ENCODE data around the gene GAL3ST2.
"Not testable (repeated sequence)": the region's sequence is repeated elsewhere in the genome, so short reads cannot be mapped to it uniquely, and the experiment has no call there.

GAL3ST2 gene

DNA sequence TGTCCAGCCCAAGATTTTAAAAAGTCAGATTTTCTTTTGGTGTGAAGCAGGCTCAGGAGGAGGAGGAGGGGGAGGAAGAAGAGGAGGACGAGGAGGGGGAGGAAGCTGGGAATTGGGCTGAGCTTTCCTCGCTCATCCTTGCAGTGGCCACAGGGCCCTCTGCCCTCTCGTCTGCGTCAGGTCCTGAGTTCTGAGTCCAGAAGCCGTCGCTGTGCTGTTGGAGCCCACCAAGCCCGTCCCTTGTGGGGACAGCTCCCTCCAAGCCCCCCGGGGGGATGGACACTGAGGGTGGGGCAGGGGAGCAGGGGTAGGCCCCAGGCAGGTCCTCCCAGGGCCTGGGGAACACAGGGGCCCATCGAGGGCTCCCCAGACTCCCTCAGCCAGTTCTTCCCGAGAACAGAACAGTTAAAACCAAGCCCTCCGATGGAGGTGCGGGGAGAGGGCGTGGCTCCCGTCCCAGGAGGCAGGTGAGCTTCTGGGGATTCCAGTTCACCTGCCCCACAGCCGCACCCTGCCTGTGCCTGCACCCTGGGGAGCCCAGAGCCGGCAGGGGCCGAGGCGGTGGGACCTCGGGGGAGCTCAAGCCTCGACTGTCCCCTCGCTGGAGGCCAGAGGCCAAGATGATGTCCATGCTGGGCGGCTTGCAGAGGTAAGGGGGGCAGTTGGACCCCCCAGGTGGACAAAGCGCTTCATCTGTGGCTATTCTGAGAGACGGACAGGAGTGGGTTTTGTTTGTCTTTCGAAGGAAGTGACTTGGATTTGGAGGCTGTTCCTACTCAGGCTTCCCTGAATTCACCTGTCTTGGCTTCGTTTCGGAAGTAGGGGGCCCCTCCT, at the start of gene GAL3ST2:
Gene GAL3ST2 (plus strand): TSS at position 487 of the 834 bp plus-strand sequence. CDS start 134 bp downstream, at position 621.
- DNase-seq: no peak

DNA sequence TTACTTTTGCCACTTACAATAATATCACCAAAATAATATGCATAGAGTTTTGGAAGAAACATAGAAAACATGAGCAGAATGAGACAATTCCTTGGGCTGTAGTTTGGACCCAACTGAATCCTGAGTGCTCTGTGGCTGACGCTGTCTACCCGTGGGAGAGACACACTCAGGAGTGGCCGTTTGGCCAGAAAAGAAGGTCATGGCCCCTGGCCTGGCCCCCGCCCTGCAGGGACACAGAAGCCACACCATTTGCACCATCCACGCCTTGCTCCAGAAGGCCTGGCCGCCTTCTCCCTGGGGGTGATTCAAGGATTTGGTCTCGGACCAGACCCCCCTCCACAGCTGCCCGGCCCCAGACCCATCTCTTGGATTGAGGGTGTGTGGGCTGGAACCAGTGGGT, 48.6 kb upstream of the GAL3ST2 start:
- DNase-seq: no peak

DNA sequence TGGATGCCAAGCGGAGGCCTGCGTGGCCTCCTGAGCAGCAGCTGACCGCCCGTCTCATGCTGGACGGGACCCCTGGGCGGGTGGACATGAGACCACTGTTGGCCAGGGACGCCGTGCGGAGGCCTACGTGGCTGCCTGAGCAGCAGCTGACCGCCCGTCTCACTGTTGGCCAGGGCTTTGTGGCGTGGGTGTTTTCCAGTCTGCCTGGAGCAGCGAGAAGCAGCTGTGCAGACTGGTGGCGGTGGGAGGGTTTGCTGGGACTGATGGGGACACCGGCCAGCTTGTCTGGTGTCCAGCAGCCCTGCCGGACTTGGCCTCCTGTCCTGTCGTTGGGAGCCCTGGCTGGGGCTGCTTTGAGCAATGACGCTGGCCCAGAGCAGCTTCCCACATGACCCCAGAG, 48.0 kb upstream of the GAL3ST2 start:
- DNase-seq: no peak

DNA sequence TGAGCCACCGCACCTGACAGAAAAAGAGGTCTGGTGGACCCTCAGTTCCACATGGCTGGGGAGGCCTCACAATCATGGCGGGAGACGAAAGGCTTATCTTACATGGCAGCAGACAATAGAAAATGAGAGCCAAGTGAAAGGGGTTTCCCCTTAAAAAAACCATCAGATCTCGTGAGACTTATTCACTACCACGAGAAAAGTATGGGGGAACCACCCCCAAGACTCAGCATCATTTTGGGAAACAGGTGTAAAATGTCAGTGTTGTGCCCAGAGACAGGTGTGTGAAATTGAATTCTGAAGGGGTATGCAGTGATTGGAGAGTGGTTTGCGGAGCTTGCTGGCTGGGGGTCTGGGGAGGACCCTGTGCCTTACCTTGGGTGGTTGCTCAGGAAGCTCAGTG, 46.8 kb upstream of the GAL3ST2 start:
- no peak for DNase-seq

DNA sequence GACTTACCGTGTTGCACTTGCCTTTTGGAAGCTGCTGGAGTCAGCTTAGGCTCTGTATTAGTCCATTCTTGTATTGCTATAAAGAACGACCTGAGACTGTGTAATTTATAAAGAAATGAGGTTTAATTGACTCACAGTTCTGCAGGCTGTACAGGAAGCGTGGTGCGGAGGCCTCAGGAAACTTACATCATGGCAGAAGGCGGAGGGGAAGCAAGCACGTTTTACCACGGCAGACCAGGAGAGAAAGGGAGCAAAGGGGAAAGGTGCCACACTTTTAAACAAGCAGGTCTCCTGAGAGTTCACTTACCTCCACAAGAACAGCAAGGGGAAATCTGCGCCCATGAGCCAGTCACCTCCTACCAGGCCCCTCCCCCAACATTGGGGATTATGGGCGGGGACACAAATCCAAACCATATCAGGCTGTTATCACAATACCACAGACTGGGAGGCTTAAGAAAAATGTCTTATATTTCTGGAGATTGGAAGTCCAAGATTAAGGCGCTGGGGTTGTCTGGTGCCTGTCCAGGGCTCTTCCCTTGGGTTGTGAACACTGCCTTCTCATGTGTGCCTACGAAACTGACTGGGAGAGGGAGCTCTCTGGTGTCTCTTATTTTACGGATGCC, 45.8 kb upstream of the GAL3ST2 start:
- no peak for DNase-seq

DNA sequence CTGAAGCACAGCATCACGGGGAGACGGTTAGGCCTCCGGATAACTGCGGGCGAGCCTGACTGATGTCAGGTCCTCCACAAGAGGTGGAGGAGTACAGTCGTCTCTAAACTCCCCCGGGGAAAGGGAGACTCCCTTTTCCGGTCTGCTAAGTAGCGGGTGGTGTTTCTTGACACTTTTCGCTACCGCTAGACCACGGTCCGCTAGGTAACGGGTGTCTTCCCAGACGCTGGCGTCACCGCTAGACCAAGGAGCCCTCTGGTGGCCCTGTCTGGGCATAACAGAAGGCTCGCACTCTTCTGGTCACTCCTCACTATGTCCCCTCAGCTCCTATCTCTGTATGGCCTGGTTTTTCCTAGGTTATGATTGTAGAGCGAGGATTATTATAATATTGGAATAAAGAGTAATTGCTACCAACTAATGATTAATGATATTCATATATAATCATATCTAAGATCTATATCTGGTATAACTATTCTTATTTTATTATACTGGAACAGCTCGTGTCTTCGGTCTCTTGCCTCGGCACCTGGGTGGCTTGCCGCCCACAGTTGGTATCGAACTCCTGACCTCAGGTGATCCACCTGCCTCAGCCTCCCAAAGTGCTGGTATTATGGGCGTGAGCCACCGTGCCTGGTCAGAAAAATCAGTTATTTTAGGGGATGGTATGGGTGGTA, 44.0 kb upstream of the GAL3ST2 start:
- DNase-seq: not testable (repeated sequence)

DNA sequence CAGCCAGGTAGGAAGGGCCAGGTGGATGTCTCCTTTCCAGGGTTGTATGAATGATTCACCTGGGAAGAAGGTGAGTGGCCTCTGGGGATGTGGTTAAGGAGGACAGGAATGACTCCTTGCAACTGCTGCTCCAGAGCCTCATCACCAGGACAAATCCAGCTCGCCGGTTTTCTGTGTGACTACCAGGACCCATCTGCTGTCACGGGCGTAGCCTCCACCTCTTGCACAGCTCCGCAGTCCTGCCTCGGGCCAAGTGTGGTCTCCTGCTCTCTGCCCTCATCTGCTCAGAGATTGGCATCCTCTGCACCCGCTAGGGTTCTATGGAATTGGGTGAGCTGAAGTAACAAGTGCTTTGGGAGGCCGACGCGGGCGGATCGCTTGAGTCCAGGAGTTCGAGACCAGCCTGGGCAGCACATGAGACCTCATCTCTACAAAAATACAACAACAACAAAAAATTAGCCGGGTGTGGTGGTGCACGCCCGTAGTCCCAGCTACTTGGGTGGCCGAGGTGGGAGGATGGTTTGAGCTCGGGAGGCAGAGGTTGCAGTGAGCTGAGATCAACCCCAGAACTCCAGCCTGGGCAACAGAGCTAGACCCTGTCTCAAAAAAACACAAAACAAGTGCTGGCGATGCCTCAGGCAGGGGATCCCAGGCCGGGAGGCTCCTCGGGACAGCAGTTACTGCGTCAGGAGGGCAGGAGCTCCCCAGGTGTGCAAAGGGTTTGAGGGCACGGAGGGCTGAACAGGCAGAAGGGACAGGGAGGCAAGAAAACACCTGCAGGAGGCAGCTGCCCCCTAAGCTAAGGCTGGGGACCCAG, 43.0 kb upstream of the GAL3ST2 start:
- no peak for DNase-seq

DNA sequence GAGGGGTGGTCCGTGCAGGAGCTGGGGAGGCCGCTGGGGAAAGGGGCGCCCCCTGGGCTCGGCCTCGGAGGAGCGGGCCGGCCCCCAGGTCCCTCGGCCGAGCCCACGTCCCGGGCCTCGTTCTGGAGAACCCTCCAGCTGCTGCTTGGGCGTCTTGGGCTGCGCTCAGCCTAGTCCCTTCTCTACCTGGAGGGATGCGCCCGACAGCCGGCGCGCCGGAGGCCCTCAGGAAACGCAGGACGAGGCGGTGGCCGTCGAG, 42.5 kb upstream of the GAL3ST2 start:
- DNase-seq: no peak

DNA sequence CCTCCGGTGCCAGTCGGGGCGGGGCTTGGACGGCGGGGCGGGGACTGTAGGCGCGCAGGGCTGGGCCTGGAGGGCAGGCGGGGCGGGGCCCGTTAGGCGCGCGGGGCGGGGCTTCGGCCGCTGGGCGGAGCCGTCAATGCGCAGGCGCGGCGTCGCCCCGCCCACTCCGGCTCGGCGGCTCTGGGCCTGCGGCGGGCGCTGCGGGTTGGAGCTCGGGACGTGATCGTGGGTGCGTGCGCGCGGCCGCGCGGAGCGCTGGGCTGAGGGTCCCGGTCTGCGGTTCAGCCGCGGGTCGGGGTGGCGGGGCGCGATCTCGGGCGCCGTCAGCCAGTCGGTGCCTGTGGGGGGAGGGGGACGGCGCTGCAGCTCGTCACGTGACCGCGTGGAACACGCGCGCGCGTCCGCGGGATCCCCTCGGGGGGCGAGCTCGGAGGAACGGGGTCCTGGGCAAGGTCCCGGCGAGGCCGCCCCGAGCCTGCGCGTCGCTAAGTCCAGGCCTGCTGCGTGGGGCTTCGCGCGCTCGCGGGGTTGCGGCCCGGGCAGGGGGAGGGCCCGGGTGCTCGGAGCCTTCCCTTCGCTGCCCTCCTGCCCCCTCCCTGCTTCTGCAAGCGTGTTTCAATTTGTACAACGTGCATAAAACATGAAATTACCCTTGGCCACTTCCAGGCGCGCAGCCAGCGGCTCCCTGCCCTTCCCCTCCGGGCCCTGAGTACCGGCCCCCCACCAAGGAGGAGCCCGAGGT, 42.0 kb upstream of the GAL3ST2 start, which contains the start of gene D2HGDH:
Gene D2HGDH (plus strand): TSS at position 164 of the 742 bp plus-strand sequence. CDS start 595 bp downstream, outside the sequence.
- DNase-seq: peak; percentile 91

DNA sequence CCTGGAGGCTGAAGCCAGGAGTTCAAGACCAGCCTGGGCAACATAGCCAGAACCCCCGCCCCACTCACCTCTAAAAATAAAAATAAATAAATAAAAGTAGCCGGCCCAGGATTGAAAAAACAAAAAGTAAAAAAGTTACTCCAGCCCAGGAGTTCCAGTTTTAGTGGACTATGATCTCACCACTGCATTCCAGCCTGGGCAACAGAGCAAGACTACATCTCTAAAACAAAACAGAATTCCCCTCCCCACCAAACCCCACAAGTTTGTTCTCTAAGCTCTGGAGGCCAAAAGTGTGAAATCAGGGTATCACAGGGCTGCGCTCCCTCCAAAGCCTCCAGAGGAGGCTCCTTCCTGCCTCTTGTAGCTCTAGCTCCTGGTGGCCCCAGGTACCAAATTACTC, 40.5 kb upstream of the GAL3ST2 start:
- DNase-seq: no peak

DNA sequence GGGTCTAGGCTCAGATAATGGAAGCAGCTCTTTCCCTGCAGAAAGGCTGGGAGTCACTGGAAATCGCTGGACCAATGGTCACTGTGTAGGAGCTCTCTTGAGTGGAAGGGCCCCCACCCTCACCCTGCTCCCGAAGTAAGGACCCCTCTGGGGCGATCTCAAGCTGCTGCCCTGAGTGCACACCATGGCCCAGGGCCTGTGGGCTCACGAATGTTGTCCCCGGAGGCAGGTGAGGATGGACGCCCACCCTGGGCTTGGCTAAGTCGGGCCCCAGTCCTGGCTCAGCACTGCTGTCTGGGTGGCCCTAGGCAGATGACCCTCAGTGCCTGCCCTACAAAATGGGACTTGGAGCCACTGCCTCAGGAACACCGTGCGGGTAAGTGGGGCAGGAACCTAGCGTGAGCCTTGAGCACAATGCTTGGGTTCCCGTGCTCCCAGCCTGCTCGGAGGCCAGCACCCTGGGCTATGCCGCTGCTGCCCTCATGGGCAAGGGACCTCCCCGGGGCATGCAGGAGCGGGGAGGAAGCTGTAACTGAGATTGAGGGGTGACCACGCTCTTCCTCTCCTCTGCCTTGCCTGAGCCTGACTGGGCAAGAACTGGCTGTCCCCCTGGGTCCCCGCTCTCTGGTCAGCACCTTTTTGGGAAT, 38.5 kb upstream of the GAL3ST2 start:
- DNase-seq: no peak

DNA sequence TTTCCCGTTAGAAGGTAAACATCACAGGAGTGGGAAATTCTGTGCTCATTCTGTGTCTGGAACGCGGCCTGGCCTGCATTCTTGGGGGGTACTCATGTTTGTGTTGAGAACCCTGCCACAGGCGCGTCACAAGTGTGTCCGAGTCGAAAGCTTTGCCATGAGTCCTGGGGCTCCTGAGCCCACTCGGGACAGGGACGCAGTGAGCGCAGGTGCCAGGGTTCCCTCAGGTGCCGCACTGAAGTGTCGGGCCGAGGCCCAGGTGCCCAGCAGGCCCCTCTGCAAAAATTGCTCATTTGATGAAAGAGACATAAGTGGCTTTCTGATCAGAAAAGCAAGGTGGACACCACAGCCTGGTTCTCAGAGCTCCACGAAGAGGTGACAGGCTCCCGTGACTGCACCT, 37.4 kb upstream of the GAL3ST2 start:
- DNase-seq: no peak

DNA sequence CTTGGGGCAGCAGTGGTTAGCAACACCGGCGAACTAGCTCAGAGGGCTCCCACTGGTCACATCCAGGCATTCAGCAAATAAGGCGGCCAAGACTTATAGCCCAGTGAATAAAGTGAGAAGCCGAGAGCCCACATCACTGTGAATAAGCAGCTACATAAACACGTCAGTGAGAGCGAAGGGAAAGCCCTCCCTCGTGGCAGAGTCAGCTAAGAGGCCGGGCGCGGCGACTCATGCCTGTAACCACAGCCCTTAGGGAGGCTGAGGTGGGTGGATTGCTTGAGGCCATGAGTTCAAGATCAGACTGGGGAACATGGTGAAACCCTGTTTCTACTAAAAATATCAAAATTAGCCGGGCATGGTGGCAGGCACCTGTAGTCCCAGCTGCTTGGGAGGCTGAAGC, 37.0 kb upstream of the GAL3ST2 start:
- DNase-seq: no peak

DNA sequence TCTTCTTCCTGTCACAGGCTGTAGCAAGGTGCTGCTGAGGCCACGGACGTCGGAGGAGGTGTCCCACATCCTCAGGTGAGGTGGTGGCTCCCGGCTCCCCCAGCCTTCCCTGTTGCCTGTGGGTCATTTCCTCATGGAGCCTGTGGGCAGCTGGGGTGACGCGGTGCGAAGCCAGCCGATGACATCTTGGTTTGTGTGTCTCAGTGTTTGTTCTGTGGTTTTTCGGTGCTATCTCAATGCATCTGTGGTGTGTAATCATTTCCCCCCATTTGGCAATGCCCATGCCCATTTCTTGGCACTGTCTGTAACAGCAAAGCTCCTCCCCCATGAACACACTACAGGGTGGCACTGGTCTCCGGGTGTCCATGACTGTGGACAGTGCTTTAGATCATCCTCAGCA, 35.6 kb upstream of the GAL3ST2 start:
- no peak for DNase-seq

DNA sequence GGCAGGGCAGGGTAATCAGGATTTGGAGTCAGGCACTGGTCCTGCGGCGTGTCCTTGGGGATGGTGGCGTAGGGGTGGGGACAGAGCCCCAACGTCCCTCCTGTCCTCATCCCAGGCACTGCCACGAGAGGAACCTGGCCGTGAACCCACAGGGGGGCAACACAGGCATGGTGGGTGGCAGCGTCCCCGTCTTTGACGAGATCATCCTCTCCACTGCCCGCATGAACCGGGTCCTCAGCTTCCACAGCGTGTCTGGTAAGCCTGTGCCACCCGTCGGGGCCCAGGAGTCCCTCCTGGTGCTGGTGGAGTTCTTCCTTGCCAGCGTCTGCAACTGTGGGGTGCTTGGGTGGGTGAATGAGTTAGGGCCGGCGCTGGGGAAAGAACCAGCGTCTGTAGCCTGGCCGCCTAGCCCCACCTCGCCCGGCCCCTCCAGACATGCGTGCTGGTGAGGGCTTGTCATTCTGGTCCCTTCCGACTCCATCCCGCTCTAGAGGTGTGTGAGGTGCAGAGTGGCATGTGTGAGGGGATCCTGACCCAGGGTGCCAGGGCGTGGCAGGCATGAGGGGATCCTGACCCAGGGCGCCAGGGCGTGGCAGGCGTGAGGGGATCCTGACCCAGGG, 34.2 kb upstream of the GAL3ST2 start:
- DNase-seq: no peak

DNA sequence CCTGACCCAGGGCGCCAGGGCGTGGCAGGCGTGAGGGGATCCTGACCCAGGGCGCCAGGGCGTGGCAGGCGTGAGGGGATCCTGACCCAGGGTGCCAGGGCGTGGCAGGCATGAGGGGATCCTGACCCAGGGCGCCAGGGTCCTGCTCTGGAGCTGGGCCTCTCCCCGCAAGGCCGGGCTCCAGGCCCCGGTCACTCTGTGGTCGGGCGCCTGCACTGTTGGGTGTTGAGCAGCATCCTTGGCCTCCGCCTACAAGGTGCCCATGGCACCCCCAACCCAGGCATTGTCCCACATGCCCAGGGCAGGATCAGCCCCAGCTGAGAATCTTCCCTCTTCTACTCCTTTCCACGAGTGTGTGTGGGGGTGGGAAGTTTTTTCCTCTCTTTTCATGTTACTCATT, 33.6 kb upstream of the GAL3ST2 start:
- DNase-seq: not testable (repeated sequence)

DNA sequence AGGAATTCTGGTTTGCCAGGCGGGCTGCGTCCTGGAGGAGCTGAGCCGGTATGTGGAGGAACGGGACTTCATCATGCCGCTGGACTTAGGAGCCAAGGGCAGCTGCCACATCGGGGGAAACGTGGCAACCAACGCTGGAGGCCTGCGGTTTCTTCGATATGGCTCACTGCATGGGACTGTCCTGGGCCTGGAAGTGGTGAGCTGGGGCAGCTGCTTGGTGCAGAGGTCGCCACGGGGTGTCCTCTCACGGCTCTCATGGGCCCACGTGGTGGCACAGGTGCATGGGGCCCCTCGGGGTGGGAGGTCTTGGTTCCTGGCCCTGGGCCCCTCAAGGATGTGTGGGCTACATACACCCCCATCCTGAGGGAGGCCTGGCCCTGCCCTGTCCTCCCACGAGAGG, 33.0 kb upstream of the GAL3ST2 start:
- DNase-seq: no peak

DNA sequence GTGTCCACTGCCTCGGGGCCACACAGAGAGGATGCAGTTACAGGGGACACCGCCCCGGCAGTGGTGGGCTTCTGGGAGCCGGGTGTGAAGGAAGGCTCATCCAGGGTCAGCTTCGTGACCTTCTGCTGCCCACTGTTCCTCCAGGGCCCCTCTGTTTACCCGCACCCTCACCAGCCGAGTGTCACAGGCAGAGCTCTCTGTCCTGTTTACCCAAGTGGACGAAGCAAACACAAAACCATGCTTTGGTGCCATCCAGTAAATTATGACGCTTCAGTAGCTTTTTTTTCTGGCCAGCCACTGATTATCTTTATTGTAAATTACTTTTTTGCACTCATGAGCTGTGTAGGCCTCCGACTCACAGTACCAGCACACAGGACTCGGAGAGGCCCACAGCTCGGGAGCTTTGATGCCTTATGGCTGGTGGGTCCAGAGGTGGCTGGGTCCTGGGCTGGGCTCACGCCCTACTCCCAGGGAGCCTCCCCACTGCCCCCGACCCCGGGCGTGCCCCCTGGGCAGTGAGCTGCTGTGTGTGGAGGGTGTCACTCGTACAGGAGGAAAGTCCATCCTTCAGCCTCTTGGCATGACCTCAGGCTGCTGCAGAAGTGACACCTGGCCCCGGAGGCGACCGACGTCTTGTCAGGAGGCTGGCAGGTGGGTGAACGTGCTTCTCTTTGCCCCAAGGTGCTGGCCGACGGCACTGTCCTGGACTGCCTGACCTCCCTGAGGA, 32.4 kb upstream of the GAL3ST2 start:
- DNase-seq: no peak

DNA sequence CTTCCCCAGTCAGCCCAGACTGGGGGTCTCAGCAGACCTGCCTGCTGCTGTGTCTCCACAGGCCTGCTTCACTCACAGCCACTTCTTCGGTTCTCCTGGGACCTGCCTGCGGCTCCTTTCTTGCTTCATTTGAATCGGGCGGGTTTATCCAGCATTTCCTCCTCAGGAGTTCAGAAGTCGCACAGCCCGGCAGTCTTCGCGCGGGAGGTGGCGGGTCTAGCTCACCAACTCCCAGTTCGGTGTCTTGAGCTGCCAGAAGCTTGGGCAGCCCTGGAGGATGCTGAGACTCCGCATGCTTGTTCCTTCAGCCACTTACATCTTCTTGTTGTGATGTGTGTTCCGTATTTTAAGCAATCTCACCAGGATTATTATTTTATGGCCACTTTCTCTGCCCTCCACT, 31.3 kb upstream of the GAL3ST2 start:
- DNase-seq: no peak

DNA sequence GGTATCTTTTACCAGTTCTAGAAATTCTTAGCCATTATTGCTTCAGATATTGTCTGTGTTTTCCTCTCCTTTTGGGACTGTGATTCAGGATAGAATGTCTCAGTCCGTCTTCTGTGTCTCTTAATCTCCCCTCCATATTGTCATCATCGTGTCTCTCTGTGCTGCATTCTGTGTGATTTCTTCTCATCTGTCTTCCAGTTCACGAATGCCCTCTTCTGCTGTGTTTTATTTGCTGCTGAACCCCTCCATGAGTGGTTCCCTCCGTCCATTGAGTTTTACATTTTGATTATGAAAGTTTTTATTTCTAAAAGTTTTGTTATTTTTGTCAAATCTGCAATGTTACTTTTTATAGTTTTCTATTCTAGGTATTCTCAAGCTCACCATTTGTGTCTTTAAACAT, 30.5 kb upstream of the GAL3ST2 start:
- DNase-seq: no peak

Data from NCI-H1436 (cell line).